SK-N-SH treated with all-trans-retinoic acid at 6 μM for 48 hours (cell line): Measurements from ENCODE around the gene FERMT2.

Experiments used
- ATAC-seq: fragments of 200-7000 bp; cut with Tn5 transposase; 3 replicates; pipeline ENCODE4 v1.9.1; 2020; ENCODE audit warnings: mild to moderate bottlenecking, moderate library complexity
- ARNTL ChIP-seq: fragments of 450-650 bp; formaldehyde crosslinking; IDR thresholded peaks from 2 replicates; pipeline ENCODE4 v1.5.0; 2020; ENCODE audit warnings: low read depth, mild to moderate bottlenecking, moderate library complexity, borderline replicate concordance
- BACH2 ChIP-seq: fragments of 250-450 bp; sonication (Bioruptor Pico); IDR thresholded peaks from 2 replicates; pipeline ENCODE4 v1.9.0; 2021; ENCODE audit warnings: mild to moderate bottlenecking, borderline replicate concordance
- CREB5 ChIP-seq: fragments of 250-450 bp; sonication (Bioruptor Pico); IDR thresholded peaks from 2 replicates; pipeline ENCODE4 v1.5.1; 2020; ENCODE audit warnings: low read depth, mild to moderate bottlenecking, moderate library complexity
- CSDC2 ChIP-seq: fragments of 250-450 bp; sonication (Bioruptor Pico); IDR thresholded peaks from 2 replicates; pipeline ENCODE4 v1.5.0; 2020; ENCODE audit warnings: mild to moderate bottlenecking, moderate library complexity
- CSRNP3 ChIP-seq: fragments of 250-450 bp; sonication (Bioruptor Pico); IDR thresholded peaks from 2 replicates; pipeline ENCODE4 v1.5.1; 2021; ENCODE audit warnings: mild to moderate bottlenecking, moderate library complexity
- ESRRG ChIP-seq: fragments of 250-450 bp; sonication (Bioruptor Pico); IDR thresholded peaks from 2 replicates; pipeline ENCODE4 v1.6.1; 2021; ENCODE audit warnings: mild to moderate bottlenecking
- ISL1 ChIP-seq: fragments of 250-450 bp; sonication (Bioruptor Pico); IDR thresholded peaks from 2 replicates; pipeline ENCODE4 v2.1.2; 2022; ENCODE audit warnings: mild to moderate bottlenecking, moderate library complexity
- OSR1 ChIP-seq: fragments of 250-450 bp; sonication (Bioruptor Pico); IDR thresholded peaks from 2 replicates; pipeline ENCODE4 v1.8.0; 2022; ENCODE audit warnings: moderate library complexity, mild to moderate bottlenecking, inconsistent platforms
- PATZ1 ChIP-seq: fragments of 250-450 bp; sonication (Bioruptor Pico); IDR thresholded peaks from 2 replicates; pipeline ENCODE4 v1.8.0; 2020; ENCODE audit warnings: mild to moderate bottlenecking, moderate library complexity, borderline replicate concordance
- POU6F1 ChIP-seq: fragments of 250-450 bp; sonication (Bioruptor Pico); IDR thresholded peaks from 2 replicates; pipeline ENCODE4 v1.8.0; 2021; ENCODE audit warnings: low read depth, mild to moderate bottlenecking, moderate library complexity, borderline replicate concordance
- PPARA ChIP-seq: fragments of 250-450 bp; sonication (Bioruptor Pico); IDR thresholded peaks from 2 replicates; pipeline ENCODE4 v1.5.0; 2020; ENCODE audit warnings: mild to moderate bottlenecking, borderline replicate concordance
- TCF4 ChIP-seq: fragments of 250-450 bp; sonication (Bioruptor Pico); IDR thresholded peaks from 2 replicates; pipeline ENCODE4 v1.8.0; 2021; ENCODE audit warnings: mild to moderate bottlenecking, moderate library complexity, borderline replicate concordance
- TOX ChIP-seq: fragments of 250-450 bp; sonication (Bioruptor Pico); IDR thresholded peaks from 2 replicates; pipeline ENCODE4 v1.8.0; 2021; ENCODE audit warnings: mild to moderate bottlenecking, moderate library complexity, borderline replicate concordance
- TSHZ2 ChIP-seq: fragments of 250-450 bp; sonication (Bioruptor Pico); IDR thresholded peaks from 2 replicates; pipeline ENCODE4 v1.5.0; 2020; ENCODE audit warnings: mild to moderate bottlenecking, moderate library complexity
- ZC3H10 ChIP-seq: fragments of 250-450 bp; sonication (Bioruptor Pico); IDR thresholded peaks from 2 replicates; pipeline ENCODE4 v1.5.1; 2021; ENCODE audit warnings: mild to moderate bottlenecking, moderate library complexity
- ZFP3 ChIP-seq: fragments of 250-450 bp; sonication (Bioruptor Pico); IDR thresholded peaks from 2 replicates; pipeline ENCODE4 v1.5.0; 2020; ENCODE audit warnings: mild to moderate bottlenecking, moderate library complexity
- ZFP30 ChIP-seq: fragments of 450-650 bp; formaldehyde crosslinking; IDR thresholded peaks from 2 replicates; pipeline ENCODE4 v1.5.0; 2022; ENCODE audit warnings: mild to moderate bottlenecking, moderate library complexity
- ZNF565 ChIP-seq: fragments of 450-650 bp; formaldehyde crosslinking; conservative IDR thresholded peaks from 2 replicates; pipeline ENCODE4 v1.5.0; 2020; ENCODE audit warnings: low read depth, mild to moderate bottlenecking, moderate library complexity
- ZNF70 ChIP-seq: fragments of 450-650 bp; formaldehyde crosslinking; IDR thresholded peaks from 2 replicates; pipeline ENCODE4 v1.5.0; 2020; ENCODE audit warnings: mild to moderate bottlenecking, moderate library complexity
- ZNF8 ChIP-seq: fragments of 450-650 bp; formaldehyde crosslinking; IDR thresholded peaks from 2 replicates; pipeline ENCODE4 v1.5.0; 2020; ENCODE audit warnings: mild to moderate bottlenecking, moderate library complexity

Gene FERMT2

GRCh38 chr14:52906141-52906601 lies 44.7 kb downstream of the FERMT2 start:
- ATAC-seq = peak; percentile 71
- TF ChIP-seq PPARA = no peak
- TF ChIP-seq ZFP3 (CRISPR knock-in tag) = no peak
- no peak for TF ChIP-seq CSDC2 (CRISPR knock-in tag)
- no peak for TF ChIP-seq ZFP30 (CRISPR knock-in tag)
- TF ChIP-seq ZNF8 (CRISPR knock-in tag) = no peak
- peak; percentile 43; the same call in 1 of the 2 replicates for TF ChIP-seq ISL1 (CRISPR knock-in tag)
- TF ChIP-seq TCF4 = no peak
- TF ChIP-seq ESRRG (CRISPR knock-in tag) = no peak
- TF ChIP-seq ZC3H10 = no peak
- no peak for TF ChIP-seq ZNF565 (CRISPR knock-in tag)
- TF ChIP-seq CREB5 (CRISPR knock-in tag) = 0 out of 2 replicates have a peak, but pooled peaks have one; percentile 49

GRCh38 chr14:52902971-52903619 lies 47.8 kb downstream of the FERMT2 start:
- peak; percentile 32 for ATAC-seq
- no peak for TF ChIP-seq ARNTL
- no peak for TF ChIP-seq ISL1 (CRISPR knock-in tag)
- TF ChIP-seq PPARA = no peak
- no peak for TF ChIP-seq PATZ1 (CRISPR knock-in tag)
- TF ChIP-seq OSR1 = no peak
- no peak for TF ChIP-seq ESRRG (CRISPR knock-in tag)
- TF ChIP-seq ZNF565 (CRISPR knock-in tag) = no peak

GRCh38 chr14:52901357-52901980 lies 49.4 kb downstream of the FERMT2 start:
- TF ChIP-seq ESRRG (CRISPR knock-in tag) (no peak), BACH2 (CRISPR knock-in tag) (no peak), CSRNP3 (CRISPR knock-in tag) (no peak), PATZ1 (CRISPR knock-in tag) (no peak), ARNTL (no peak), TCF4 (no peak), ZC3H10 (no peak), ZFP30 (CRISPR knock-in tag) (no peak), ISL1 (CRISPR knock-in tag) (no peak), ZNF8 (CRISPR knock-in tag) (no peak), TSHZ2 (no peak), ZFP3 (CRISPR knock-in tag) (no peak), ZNF70 (CRISPR knock-in tag) (no peak), OSR1 (no peak), TOX (CRISPR knock-in tag) (no peak), POU6F1 (no peak)
- ATAC-seq = no peak
